Activated naive CD8-positive, alpha-beta T cell (primary cell): Measurements from ENCODE around the gene ANKRD50.

Experiments used
- H3K27ac Mint-ChIP-seq: one replicate; pipeline ENCODE4 v1.8.0; 2021; ENCODE audit warnings: mixed read lengths
- H3K27me3 Mint-ChIP-seq: one replicate; pipeline ENCODE4 v1.8.0; 2021; ENCODE audit warnings: mixed read lengths
- H3K36me3 Mint-ChIP-seq: one replicate; pipeline ENCODE4 v1.8.0; 2021; ENCODE audit warnings: mixed read lengths
- H3K4me1 Mint-ChIP-seq: one replicate; pipeline ENCODE4 v1.8.0; 2021; ENCODE audit warnings: low read depth, mixed read lengths
- H3K4me3 Mint-ChIP-seq: one replicate; pipeline ENCODE4 v1.8.0; 2021; ENCODE audit warnings: mild to moderate bottlenecking, mixed read lengths
- H3K9me3 Mint-ChIP-seq: one replicate; pipeline ENCODE4 v1.8.0; 2021; ENCODE audit warnings: low read depth, mixed read lengths

ANKRD50 gene

GRCh38 chr4:124717101-124717500 lies 4.6 kb upstream of the ANKRD50 start:
- peaks cover 4% of the 10 kb centered on the region for H3K4me1 Mint-ChIP-seq
- H3K27ac Mint-ChIP-seq: no peak overlapping the region
- H3K4me3 Mint-ChIP-seq: no peak overlapping the region
- no peaks in the 10 kb centered on the region for H3K9me3 Mint-ChIP-seq
- no peaks in the 10 kb centered on the region for H3K27me3 Mint-ChIP-seq
- no peaks in the 10 kb centered on the region for H3K36me3 Mint-ChIP-seq

- Mint-ChIP-seq H3K27ac (peak overlapping the region; percentile 58), H3K4me3 (peak overlapping the region; percentile 85), H3K27me3 (no peaks in the 10 kb centered on the region), H3K36me3 (no peaks in the 10 kb centered on the region), H3K9me3 (no peaks in the 10 kb centered on the region), H3K4me1 (peaks cover 4% of the 10 kb centered on the region)
These were observed 657 bp upstream of the ANKRD50 start for GRCh38 chr4:124713185-124713592.

- no peak overlapping the region for H3K4me3 Mint-ChIP-seq
These were observed 811 bp downstream of the ANKRD50 start for GRCh38 chr4:124711471-124712371.

GRCh38 chr4:124710911-124711310 lies 1.6 kb downstream of the ANKRD50 start:
- no peak overlapping the region for H3K4me3 Mint-ChIP-seq
- H3K4me1 Mint-ChIP-seq: peaks cover 4% of the 10 kb centered on the region
- H3K27ac Mint-ChIP-seq: no peak overlapping the region
- no peaks in the 10 kb centered on the region for H3K36me3 Mint-ChIP-seq
- H3K27me3 Mint-ChIP-seq: no peaks in the 10 kb centered on the region
- no peaks in the 10 kb centered on the region for H3K9me3 Mint-ChIP-seq

More at GRCh38 chr4:124711471-124712371, 811 bp downstream of the ANKRD50 start:
- H3K9me3 Mint-ChIP-seq: no peaks in the 10 kb centered on the region
- H3K27ac Mint-ChIP-seq: no peak overlapping the region
- H3K27me3 Mint-ChIP-seq: no peaks in the 10 kb centered on the region
- H3K4me1 Mint-ChIP-seq: peaks cover 4% of the 10 kb centered on the region
- H3K36me3 Mint-ChIP-seq: no peaks in the 10 kb centered on the region

- Mint-ChIP-seq H3K27me3 (no peaks in the 10 kb centered on the region), H3K27ac (no peak overlapping the region), H3K4me3 (no peak overlapping the region), H3K36me3 (no peaks in the 10 kb centered on the region), H3K9me3 (no peaks in the 10 kb centered on the region), H3K4me1 (peaks cover 4% of the 10 kb centered on the region)
These were observed 2.4 kb downstream of the ANKRD50 start for GRCh38 chr4:124710015-124710741.

- Mint-ChIP-seq H3K9me3 (no peaks in the 10 kb centered on the region), H3K4me3 (no peak overlapping the region), H3K36me3 (no peaks in the 10 kb centered on the region), H3K27ac (no peak overlapping the region), H3K27me3 (no peaks in the 10 kb centered on the region), H3K4me1 (peaks cover 4% of the 10 kb centered on the region)
These were observed 3.8 kb downstream of the ANKRD50 start for GRCh38 chr4:124708517-124709300.

- Mint-ChIP-seq H3K27ac (no peak overlapping the region), H3K4me3 (no peak overlapping the region), H3K27me3 (no peaks in the 10 kb centered on the region), H3K9me3 (no peaks in the 10 kb centered on the region), H3K36me3 (no peaks in the 10 kb centered on the region), H3K4me1 (no peaks in the 10 kb centered on the region)
These were observed 7.1 kb downstream of the ANKRD50 start for GRCh38 chr4:124705393-124705792.

- H3K9me3 Mint-ChIP-seq: no peaks in the 10 kb centered on the region
- H3K4me1 Mint-ChIP-seq: no peaks in the 10 kb centered on the region
- no peak overlapping the region for H3K4me3 Mint-ChIP-seq
These were observed 9.4 kb downstream of the ANKRD50 start for GRCh38 chr4:124703154-124703553.

GRCh38 chr4:124697441-124697840 lies 15.1 kb downstream of the ANKRD50 start:
- Mint-ChIP-seq H3K9me3 (no peaks in the 10 kb centered on the region), H3K4me3 (no peak overlapping the region), H3K36me3 (no peaks in the 10 kb centered on the region), H3K27ac (no peak overlapping the region), H3K27me3 (peaks cover 1% of the 10 kb centered on the region), H3K4me1 (no peaks in the 10 kb centered on the region)

More at GRCh38 chr4:124703154-124703553, 9.4 kb downstream of the ANKRD50 start:
- Mint-ChIP-seq H3K27ac (no peak overlapping the region), H3K36me3 (no peaks in the 10 kb centered on the region), H3K27me3 (no peaks in the 10 kb centered on the region)

GRCh38 chr4:124696182-124696581 lies 16.4 kb downstream of the ANKRD50 start:
- Mint-ChIP-seq H3K27me3 (peaks cover 1% of the 10 kb centered on the region), H3K9me3 (no peaks in the 10 kb centered on the region), H3K4me3 (no peak overlapping the region), H3K27ac (no peak overlapping the region), H3K36me3 (no peaks in the 10 kb centered on the region), H3K4me1 (no peaks in the 10 kb centered on the region)

GRCh38 chr4:124694946-124695598 lies 17.5 kb downstream of the ANKRD50 start:
- Mint-ChIP-seq H3K4me1 (no peaks in the 10 kb centered on the region), H3K4me3 (no peak overlapping the region), H3K36me3 (no peaks in the 10 kb centered on the region), H3K27me3 (peaks cover 1% of the 10 kb centered on the region), H3K27ac (no peak overlapping the region), H3K9me3 (no peaks in the 10 kb centered on the region)

GRCh38 chr4:124694306-124694705 lies 18.2 kb downstream of the ANKRD50 start:
- H3K27ac Mint-ChIP-seq: no peak overlapping the region
- no peak overlapping the region for H3K4me3 Mint-ChIP-seq
- no peaks in the 10 kb centered on the region for H3K4me1 Mint-ChIP-seq

GRCh38 chr4:124691801-124692200 lies 20.7 kb downstream of the ANKRD50 start:
- Mint-ChIP-seq H3K27ac (no peak overlapping the region), H3K4me3 (no peak overlapping the region), H3K4me1 (no peaks in the 10 kb centered on the region), H3K36me3 (no peaks in the 10 kb centered on the region), H3K9me3 (no peaks in the 10 kb centered on the region), H3K27me3 (peaks cover 1% of the 10 kb centered on the region)

More at GRCh38 chr4:124694306-124694705, 18.2 kb downstream of the ANKRD50 start:
- Mint-ChIP-seq H3K27me3 (peaks cover 1% of the 10 kb centered on the region), H3K9me3 (no peaks in the 10 kb centered on the region), H3K36me3 (no peaks in the 10 kb centered on the region)

- Mint-ChIP-seq H3K27ac (no peak overlapping the region), H3K36me3 (no peaks in the 10 kb centered on the region), H3K4me3 (no peak overlapping the region), H3K4me1 (no peaks in the 10 kb centered on the region), H3K27me3 (no peaks in the 10 kb centered on the region), H3K9me3 (no peaks in the 10 kb centered on the region)
These were observed 26.3 kb downstream of the ANKRD50 start for GRCh38 chr4:124686279-124686678.
